Central memory CD4-positive, alpha-beta T cell (primary cell): ENCODE measurements around the gene RUFY3.
"Not testable (repeated sequence)": the region's sequence is repeated elsewhere in the genome, so short reads cannot be mapped to it uniquely, and the experiment has no call there.

ENCODE experiments used
- DNase-seq: peaks from one replicate; pipeline ENCODE4 v3.0.0; 2022
- total RNA-seq, 3 experiments: gene quantifications; one replicate each; lab custom pipeline; 2026; lab: John Stamatoyannopoulos, UW

Gene RUFY3
- total RNA-seq, result 15.8 to 82.2 (median 58.5) reads per million in 3 experiments

GRCh38 chr4:70721747-70722146 lies at the start of gene RUFY3:
RUFY3 (plus strand) TSS chr4:70721964; CDS start chr4:70722574, 610 bp downstream.
- no peak for DNase-seq

- DNase-seq, result no peak
These were observed 47.6 kb upstream of the RUFY3 start for GRCh38 chr4:70674191-70674590.

- no peak for DNase-seq
These were observed 47.0 kb upstream of the RUFY3 start for GRCh38 chr4:70674731-70675130.

- no peak for DNase-seq
These were observed 45.1 kb upstream of the RUFY3 start for GRCh38 chr4:70676554-70677090.

- DNase-seq, result no peak
These were observed 43.3 kb upstream of the RUFY3 start for GRCh38 chr4:70678383-70678999.

- DNase-seq, result no peak
These were observed 40.8 kb upstream of the RUFY3 start for GRCh38 chr4:70680934-70681333.

- DNase-seq, result no peak
These were observed 40.1 kb upstream of the RUFY3 start for GRCh38 chr4:70681704-70682103.

GRCh38 chr4:70682142-70682541 lies 39.6 kb upstream of the RUFY3 start:
- DNase-seq, result not testable (repeated sequence)

GRCh38 chr4:70687392-70687791 lies 34.4 kb upstream of the RUFY3 start:
- DNase-seq, result no peak

- DNase-seq, result peak; percentile 91
These were observed 33.7 kb upstream of the RUFY3 start, which contains the start of gene UTP3 for GRCh38 chr4:70687821-70688794. UTP3 (plus strand) TSS chr4:70688532; CDS start chr4:70688678, 146 bp downstream.

- no peak for DNase-seq
These were observed 33.0 kb upstream of the RUFY3 start for GRCh38 chr4:70688795-70689231.

- DNase-seq, result no peak
These were observed 30.1 kb upstream of the RUFY3 start for GRCh38 chr4:70691661-70692060.

GRCh38 chr4:70694633-70695032 lies 27.1 kb upstream of the RUFY3 start:
- DNase-seq, result not testable (repeated sequence)

- not testable (repeated sequence) for DNase-seq
These were observed 23.3 kb upstream of the RUFY3 start for GRCh38 chr4:70698435-70698834.

- no peak for DNase-seq
These were observed 21.1 kb upstream of the RUFY3 start for GRCh38 chr4:70700712-70701111.

GRCh38 chr4:70701271-70701670 lies 20.5 kb upstream of the RUFY3 start:
- no peak for DNase-seq

GRCh38 chr4:70702592-70702991 lies 19.2 kb upstream of the RUFY3 start:
- DNase-seq, result not testable (repeated sequence)

GRCh38 chr4:70703619-70704214 lies 18.0 kb upstream of the RUFY3 start:
- peak; percentile 17 for DNase-seq

- peak; percentile 53 for DNase-seq
These were observed 17.4 kb upstream of the RUFY3 start for GRCh38 chr4:70704215-70704930.

GRCh38 chr4:70704931-70705182 lies 16.9 kb upstream of the RUFY3 start:
- DNase-seq, result no peak

GRCh38 chr4:70705183-70706043 lies 16.4 kb upstream of the RUFY3 start:
- DNase-seq, result peak; percentile 72
